IPS-11a (cell line): ENCODE measurements around the gene TRAPPC10.
A peak's percentile ranks its signal among the peaks of the same experiment; 100 is the strongest.

Experiments
- H3K4me3 ChIP-seq: one replicate; pipeline ENCODE4 v1.5.1; 2013; ENCODE audit warnings: low read depth, low read length, control low read depth

Gene TRAPPC10

DNA sequence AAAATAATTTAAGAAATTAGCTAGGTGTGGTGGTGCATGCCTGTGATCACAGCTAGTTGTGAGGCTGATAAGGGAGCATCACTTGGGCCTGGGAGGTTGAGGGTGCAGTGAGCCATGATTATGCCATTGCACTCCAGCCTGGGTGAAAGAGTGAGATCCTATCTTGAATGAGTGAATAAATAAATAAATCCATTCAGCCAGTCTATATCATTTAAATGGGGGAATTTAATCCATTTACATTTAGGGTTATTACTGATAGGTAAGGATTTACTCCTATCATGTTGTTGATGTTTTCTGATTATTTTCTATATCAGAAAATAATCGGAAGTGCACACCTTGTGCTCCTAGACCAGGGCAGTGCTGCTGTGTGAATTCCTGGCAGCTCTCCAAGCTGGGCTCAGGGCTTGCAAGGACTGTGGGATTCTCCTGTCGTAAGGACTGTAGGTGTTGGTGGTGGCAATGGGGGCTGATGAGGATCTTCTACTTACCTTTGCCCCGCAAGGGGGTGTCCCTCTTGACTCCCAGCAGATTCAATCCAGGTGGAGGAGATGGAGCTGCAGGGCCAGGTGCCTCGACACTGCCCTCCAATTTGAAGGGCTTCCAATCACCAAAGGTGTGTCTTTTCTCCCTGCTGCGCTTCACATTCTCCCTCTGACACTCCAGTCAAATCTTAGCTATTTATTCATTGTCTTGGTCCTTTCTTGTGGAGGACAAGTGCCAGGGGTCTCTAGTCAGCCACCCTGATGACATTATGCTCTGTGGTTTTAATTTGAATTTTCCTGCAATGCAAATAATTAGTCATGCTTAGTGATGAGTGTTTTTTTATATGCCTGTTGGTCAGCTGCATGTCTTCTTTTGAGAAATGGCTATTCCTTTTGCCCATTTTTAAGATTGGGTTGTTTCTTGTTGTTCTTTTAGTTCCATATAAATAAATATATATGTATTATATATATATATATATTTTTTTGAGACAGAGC is 14.1 kb upstream of the TRAPPC10 start:
- no peak overlapping the region for H3K4me3 ChIP-seq

DNA sequence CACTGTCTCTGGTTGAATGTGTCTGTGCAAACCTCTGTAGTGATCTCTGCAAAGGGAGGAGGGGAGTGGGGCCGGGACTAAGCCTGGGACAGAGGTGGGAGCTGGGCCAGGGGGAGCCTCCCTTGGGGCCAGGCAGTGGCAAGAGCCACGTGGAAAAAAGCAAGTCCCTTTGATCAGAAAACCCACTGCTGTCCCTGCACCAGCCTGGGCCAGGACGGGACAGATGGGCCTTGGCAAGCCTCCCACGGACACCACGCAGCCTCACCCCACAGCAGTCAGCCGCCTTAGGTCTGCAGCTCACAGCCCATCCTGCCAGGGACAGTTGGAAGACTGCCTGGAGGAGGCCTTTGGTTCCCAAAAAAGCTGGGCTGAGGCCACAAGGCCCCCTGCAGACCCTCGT is 11.7 kb upstream of the TRAPPC10 start:
- H3K4me3 ChIP-seq, result no peak overlapping the region

- H3K4me3 ChIP-seq, result no peak overlapping the region
Observed at GRCh38 chr21:44002511-44002910, 9.6 kb upstream of the TRAPPC10 start.

DNA sequence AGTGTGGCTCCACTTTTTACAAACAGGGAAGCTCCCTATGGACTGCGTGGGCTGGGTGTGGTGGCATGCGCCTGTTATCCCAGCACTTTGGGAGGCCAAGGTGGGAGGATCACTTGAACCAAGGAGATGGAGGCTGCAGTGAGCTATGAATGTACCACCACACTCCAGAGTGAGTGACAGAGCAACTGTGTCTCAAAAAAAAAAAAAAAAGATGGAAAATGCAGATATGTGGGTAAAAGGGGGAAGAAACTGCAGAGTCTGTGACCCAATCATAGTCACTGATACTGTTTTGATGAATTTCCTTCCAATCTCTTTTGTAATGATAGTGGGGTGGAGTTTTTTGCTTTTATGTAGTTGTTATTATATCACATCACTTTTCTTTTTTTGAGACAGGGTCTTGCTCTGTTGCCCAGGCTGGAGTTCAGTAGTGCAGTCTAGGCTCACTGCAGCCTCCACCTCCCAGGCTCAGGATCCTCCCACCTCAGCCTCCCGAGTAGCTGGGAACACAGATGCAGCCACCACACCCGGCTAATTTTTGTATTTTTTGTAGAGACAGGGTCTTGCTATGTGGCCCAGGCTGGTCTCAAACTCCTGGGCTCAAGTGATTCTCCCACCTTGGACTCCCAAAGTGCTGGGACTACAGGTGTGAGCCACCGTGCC is 8.7 kb upstream of the TRAPPC10 start:
- H3K4me3 ChIP-seq, result no peak overlapping the region

- no peak overlapping the region for H3K4me3 ChIP-seq
Observed at GRCh38 chr21:44005071-44005470, 7.0 kb upstream of the TRAPPC10 start.

DNA sequence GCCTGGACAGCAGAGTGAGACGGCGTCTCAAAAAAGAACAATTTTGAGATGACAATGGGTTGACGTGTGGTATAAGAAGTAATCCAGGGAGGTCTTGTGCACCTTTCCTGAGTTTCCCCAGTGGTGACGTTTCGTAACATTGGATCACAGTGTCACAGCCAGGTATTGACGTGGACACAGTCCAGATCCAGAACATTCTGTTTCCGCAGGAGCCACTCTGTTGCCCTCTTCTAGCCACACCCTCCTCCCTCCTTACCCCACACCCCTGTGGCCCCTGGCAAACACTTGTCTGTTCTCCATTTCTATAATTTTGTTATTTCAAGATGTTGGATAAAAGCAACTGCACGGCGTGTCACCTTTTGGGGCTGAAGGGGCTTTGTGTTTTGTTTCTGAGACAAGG is 6.5 kb upstream of the TRAPPC10 start:
- H3K4me3 ChIP-seq, result no peak overlapping the region

- no peak overlapping the region for H3K4me3 ChIP-seq
Observed at GRCh38 chr21:44006017-44006619, 6.0 kb upstream of the TRAPPC10 start.

DNA sequence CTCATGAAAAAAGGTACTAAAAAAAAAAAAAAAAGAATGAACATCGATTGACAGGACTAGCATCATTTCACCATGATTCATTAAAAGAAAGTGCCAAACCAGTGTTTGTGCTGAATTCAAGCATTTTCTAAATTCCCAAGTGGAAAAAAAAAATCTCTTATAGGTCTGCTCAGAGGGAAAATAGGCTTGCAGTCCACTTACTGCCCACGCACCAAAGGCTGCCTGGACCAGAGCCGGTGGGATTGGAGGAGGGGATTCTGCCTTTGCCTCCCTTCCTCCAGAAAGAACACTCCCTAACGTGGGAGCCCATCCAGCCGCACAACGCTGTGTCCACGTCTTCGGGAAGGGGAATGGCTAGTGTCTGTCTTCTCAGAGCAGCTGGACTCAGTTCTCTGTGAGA is 5.5 kb upstream of the TRAPPC10 start:
- no peak overlapping the region for H3K4me3 ChIP-seq

- no peak overlapping the region for H3K4me3 ChIP-seq
Observed at GRCh38 chr21:44010429-44010828, 1.7 kb upstream of the TRAPPC10 start.

- H3K4me3 ChIP-seq, result peak overlapping the region; percentile 83
Observed at GRCh38 chr21:44011123-44011522, 986 bp upstream of the TRAPPC10 start.

DNA sequence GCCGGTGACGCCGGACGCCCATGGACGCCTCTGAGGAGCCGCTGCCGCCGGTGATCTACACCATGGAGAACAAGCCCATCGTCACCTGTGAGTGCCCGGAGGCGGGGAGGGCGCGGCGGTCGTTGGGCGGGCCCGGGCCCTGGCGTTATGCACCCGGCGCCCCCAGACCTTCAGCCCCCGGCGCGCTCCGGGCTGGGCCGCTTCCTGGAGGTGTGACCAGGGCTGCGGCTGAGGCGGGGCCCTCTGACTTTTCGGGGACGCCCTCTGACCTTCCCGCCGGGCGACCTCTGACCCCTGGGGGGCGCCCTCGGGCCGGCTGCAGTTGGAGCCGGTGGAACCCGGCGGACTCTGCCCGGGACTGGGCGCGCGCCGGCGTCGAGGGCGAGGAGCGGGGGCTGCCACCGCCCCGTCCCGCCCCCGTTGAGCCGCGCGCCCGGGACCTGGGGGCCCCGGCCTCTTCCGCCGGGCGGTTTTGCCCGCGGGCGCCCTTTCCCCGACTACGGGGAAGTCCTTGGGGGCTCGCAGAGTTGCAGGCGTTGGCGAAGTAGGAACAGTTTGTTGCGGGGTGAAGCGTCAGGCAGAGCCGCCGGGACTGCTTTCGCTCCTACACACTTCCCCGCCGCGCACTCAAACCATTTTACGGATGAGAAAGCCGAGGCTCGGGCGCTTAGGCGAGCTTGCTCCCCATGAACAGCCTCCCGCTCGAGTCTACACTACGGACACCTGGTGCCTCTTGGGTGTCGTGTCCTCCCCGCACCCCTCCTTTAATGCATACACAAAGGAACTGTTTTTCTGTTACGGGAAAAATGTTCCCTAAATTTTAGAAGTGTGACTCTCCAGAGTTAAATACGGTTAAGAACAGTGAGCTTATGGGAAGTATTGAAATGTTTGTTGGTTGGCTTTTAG is 618 bp downstream of the TRAPPC10 start:
- peak overlapping the region; percentile 83 for H3K4me3 ChIP-seq

GRCh38 chr21:44013380-44014088 is 1.4 kb downstream of the TRAPPC10 start:
- peak overlapping the region; percentile 83 for H3K4me3 ChIP-seq

- H3K4me3 ChIP-seq, result no peak overlapping the region
Observed at GRCh38 chr21:44017601-44018000, 5.5 kb downstream of the TRAPPC10 start.

GRCh38 chr21:44018127-44018526 is 6.0 kb downstream of the TRAPPC10 start:
- H3K4me3 ChIP-seq, result no peak overlapping the region

- no peak overlapping the region for H3K4me3 ChIP-seq
Observed at GRCh38 chr21:44018813-44019567, 6.9 kb downstream of the TRAPPC10 start.

DNA sequence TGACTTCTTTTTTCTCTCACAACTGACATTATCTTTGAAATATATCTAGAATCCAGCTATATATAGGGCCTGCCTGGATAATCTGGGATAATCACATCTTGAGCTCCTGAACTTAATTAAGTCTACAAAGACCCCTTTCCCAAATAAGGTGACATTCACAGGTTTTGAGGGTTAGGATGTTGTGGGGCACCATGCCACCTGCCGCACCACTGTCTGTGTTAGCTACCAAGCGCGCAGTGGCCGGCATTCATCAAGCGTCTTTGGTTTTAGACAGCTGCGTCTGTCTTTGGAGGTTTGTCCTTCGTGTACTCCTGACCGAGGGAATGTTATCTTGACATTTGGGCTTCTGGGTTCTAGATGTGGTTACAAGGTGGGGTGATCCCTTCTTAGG is 7.5 kb downstream of the TRAPPC10 start:
- H3K4me3 ChIP-seq, result no peak overlapping the region

- no peak overlapping the region for H3K4me3 ChIP-seq
Observed at GRCh38 chr21:44020551-44020950, 8.4 kb downstream of the TRAPPC10 start.

DNA sequence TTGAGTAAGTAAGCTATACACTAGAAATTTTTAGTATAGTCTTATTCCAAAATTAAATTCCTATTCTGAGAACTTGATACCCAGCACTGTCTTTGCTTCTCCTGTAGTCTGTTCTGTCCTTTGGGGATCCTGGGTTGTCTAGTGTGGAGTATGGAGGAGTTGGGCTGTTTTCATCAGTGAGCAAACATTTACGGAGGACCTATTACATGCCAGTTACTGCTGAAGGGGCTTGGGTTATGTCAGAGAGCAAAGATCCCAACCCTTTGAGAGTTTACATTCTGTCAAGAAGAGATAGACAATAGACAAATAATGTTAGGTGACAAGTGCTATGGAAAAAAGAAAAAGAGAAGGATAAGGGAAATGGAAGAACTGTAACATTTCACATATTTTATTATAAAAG is 9.0 kb downstream of the TRAPPC10 start:
- no peak overlapping the region for H3K4me3 ChIP-seq

- H3K4me3 ChIP-seq, result no peak overlapping the region
Observed at GRCh38 chr21:44024257-44024656, 12.1 kb downstream of the TRAPPC10 start.
